ENCODE results near the gene CHST8.

Gene CHST8

DNA sequence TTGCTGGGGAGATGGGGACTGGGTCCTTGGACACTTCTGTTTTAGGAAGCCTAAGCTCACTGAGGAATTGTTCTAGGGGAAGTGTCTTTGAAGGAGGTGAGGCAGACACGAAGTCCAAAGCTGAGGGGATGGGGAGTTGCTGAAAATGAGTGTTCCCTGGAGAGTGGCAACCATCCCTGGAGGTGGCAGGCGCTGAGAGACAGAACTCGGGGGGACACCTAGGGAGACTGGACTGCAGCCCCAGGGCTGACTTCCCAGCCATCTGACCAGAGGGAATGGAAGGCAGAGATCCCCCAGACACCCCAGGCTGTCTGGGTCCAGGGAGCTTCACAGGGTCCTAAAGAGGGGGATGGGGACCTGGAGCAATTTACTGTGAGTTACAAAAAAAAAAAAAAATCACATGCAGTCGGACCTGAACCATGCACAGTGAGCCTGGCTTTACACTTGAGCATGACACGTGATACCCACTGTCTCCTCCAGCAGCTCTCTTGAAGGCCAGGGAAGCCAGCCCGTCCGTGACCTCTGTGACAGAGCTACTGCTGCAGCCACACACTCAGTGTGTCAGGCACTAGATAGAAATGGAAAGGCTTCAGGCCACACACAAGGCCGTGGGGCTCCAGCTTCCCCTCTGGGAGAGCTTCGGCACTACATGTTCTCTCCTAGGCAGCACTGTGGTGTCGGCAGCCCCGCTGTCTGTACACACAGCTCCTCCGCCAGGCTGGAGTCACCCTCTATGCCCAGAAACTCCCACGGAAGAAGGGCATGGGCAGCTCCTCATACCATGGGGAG is 97.8 kb downstream of the CHST8 start:
- no peak for DNase-seq (ENCODE audit: low spot score)

DNA sequence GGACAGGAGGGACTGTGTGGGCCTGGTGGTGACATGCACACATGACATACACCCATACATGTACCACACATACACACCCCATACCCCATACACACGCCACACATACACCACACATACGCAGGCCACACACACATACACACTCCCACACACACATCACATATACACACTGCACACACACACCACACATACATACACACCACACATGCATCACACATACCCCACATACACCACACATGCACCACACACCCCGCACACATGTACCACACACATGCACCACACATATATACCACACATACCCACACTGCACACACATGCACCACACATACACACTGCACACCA is 98.4 kb downstream of the CHST8 start:
- DNase-seq (ENCODE audit: low spot score), result no peak

- no peak for DNase-seq (ENCODE audit: low spot score)
Measured at GRCh38 chr19:33720691-33721682, 99.2 kb downstream of the CHST8 start.

- no peak for DNase-seq (ENCODE audit: low spot score)
Measured at GRCh38 chr19:33721735-33722297, 100.1 kb downstream of the CHST8 start.

DNA sequence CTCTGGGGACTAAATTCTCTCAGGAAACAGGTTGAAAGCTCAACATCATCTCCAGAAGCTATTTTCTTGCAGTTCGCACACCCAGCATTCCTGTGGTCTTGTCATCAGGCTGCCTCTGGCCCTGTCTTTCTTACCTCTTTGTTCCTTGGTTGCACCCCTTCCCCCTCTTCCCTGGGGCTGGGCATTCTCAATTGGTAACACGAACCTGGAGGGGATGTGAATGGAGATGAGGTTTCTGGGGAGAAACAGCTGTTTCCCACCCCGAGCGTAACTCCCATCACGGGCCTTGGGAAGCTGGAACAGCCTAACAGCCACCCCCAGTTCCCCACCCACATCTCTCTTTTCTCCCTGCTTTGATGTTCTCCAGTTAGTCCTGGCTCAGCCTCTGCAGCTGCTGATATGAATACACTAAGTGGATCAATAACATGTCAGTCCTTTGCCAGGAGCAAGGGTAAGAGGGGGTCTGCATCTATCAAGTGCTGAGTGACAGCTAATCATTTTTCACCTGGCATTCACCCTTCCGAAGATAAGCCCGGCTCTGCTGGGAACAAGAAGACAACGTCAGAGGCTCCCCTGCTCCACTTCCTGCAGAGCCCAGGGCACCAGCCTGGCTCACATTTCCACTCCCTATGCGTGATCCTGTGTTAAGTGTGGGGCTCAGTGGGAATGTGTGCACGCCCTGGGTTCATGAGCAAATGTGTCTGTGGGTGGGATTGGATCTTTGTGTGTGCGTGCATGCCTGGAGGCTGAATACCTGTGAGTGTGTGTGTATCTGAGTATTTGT is 100.9 kb downstream of the CHST8 start:
- DNase-seq (ENCODE audit: low spot score), result peak; percentile 21

DNA sequence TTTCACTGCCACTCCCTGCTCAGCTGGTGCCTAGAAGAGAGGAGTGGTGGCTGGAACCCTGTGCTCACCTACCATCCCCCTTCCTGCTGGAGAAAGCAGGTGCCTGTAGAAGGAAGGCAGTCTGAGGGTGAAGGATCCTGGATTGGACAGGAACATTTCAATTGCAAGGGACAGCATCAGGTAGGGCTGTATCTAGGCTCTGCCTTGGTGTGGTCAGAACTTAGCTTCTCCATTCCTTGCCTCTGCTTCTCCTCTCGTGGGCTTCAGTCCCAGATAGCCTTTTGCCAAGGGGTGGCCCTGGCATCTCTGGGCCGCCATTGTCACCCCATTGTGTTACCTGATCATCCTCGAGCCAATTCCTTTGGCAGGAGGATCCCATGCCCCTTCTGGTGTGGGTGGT is 101.8 kb downstream of the CHST8 start:
- DNase-seq (ENCODE audit: low spot score), result no peak

DNA sequence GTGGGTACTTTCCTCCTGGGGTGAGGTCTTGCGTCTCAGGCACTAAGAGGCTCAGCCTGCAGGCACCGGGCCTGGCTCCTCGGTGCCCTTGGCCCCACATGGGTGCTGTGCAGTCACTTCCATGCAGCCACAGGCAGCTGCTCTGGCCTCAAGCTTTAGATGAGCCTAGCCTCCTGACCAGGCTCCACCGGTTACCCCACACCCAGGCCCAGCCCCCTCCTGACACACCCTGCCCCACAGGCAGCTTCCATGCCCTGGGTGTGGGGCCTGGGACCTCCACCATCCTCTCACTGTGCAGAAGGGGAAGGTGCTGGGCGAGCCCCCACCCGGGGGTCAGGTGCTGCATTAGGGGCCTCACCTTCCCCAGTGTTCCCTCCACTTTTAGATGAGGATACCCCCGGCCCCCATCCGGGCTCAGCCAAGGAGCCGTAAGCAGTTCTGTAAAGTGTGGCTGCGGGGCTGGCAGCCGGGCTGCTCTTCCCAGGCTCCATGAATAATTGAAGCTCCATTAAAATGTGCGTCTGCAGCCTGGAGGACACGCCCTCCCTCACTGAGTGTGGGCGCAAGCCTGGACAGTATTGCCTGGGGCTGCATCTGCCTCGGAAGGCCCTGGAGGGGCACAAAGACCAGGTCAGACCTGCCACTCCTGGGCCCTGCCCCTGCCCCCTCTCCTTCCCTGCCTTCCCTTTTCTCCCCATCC is 102.4 kb downstream of the CHST8 start:
- DNase-seq (ENCODE audit: low spot score), result peak; percentile 36

- DNase-seq (ENCODE audit: low spot score), result peak; percentile 10
Measured at GRCh38 chr19:33724721-33725060, 102.9 kb downstream of the CHST8 start.

DNA sequence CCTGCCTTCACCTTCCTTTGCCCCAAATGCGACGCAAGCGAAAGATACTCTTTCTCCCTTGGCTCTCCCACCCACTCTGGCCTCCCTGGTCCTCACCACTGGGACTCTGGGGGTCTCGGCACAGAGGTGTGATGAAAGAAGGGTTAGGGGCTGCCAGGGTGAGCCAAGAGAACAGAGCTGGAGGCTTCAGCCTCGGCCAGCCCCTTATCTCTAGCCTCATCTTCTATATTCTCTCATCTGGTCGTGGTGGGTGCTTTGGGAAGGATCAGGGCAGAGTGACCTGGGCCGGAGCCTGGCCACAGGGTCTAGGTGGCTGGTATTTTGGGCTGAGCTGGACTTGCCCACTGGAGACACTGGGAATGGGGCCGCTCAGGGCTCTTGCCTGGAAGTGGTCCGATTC is 103.8 kb downstream of the CHST8 start:
- no peak for DNase-seq (ENCODE audit: low spot score)

DNA sequence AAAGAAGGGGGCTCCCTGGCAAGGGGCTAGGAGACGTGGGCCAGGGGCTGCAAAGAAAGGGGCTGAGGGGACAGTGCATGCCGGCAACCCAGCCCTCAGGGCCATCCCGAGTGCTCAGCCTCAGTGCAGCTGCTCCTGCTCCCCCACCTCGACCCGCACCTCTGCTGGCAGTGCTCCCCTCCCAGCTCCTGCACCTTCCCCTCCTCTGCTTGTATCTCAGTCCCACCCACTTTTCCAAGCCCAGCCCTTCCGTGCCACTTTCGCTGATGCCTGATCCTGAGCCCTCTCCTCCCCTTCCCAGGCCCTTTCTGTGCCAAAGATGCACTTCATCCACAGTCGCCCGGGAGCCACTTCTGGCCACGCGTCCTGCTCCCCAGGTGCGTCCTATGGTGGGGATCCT is 105.0 kb downstream of the CHST8 start:
- DNase-seq (ENCODE audit: low spot score), result no peak

DNA sequence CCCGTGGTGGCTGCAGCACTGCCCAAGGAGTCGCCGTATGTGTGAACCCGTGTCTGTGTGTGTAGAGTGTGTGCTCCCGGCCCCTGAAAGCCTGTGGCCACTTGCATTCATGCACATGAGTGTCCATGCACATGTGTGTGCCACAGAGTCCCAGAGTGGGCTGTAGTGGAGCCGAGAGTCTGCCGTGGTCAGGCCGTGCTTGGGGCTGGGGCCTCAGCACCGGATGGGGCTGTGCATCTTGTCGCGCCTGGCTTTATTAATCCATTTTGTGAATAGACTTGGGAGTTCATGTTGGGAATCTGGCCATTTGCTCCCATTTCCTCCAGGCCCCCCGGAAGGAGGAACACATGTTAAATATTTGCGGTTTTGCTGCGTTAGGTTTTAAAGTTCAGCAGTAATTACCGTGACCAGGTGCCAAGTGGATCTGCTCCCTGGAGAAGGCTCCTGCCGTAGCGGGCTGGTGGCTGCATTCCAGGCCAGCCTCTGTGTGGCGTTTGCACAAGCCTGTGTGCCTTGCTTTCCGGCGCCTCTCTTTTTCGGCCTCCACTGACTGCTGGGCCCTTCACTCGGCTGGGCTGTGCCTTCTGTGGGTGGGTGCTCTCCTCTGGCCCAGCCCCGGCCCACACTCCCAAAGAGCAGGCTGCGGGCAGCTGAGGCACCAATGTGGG is 105.7 kb downstream of the CHST8 start:
- peak; percentile 55 for DNase-seq (ENCODE audit: low spot score)

- peak; percentile 61 for DNase-seq (ENCODE audit: low spot score)
Measured at GRCh38 chr19:33728141-33728540, 106.4 kb downstream of the CHST8 start.

GRCh38 chr19:33730858-33731607 is 109.3 kb downstream of the CHST8 start:
- DNase-seq (ENCODE audit: low spot score), result no peak

DNA sequence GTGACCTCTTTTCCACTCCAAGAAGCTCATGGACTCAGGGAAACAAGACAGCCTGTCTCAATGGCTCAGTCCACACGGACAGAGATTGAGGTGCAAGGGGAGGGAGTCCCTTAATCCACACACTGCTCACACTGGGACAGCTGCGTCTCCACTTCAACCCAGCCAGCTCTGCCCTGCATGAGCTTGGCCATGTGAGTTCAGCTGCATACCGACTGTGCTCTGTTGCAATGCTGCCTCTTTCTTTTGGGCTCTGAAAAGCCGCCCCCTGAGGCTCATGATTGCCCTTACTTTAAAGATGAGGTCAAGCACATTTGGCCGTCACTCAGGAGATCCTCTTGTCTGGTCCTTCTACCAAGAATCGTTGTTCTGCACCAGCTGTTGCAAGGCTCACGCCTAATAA is 110.1 kb downstream of the CHST8 start:
- no peak for DNase-seq (ENCODE audit: low spot score)

- no peak for DNase-seq (ENCODE audit: low spot score)
Measured at GRCh38 chr19:33734913-33735312, 113.2 kb downstream of the CHST8 start.

DNA sequence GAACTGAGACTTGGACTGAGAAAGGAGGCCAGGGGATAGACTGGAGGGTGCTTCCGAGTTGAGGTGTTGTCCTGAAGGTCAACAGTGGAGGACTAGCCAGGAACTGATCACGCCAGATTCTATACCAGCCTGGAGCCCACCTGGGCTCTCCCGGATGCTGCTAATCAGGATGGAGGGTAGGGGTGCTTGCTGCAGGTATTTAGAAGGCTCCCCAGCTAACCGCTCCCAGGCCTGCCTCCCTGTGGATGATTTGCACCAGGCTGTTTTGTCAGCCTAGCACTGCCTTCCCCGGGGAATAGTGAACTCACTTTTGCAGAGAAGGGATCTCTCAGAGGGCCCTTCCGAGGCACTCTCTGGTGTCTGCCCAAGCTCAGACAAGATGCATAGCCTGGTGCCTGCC is 114.4 kb downstream of the CHST8 start:
- no peak for DNase-seq (ENCODE audit: low spot score)

DNA sequence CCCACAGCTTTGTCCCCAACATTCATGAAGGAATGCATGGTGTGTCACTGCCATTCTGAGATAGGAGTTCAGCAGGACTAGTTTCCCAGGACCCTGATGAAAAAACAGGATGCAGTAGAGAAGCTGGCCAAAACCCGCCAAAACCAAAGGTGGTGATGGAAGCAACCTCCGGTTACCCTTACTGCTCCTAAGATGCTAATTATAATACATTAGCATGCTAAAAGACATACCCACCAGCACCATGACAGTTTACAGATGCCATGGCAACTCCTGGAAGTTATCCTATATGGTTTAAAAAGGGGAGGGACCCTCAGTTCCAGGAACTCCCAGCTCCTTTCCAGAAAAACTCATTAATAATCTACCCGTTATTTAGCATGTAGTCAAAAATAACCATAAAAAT is 115.0 kb downstream of the CHST8 start:
- no peak for DNase-seq (ENCODE audit: low spot score)

GRCh38 chr19:33737681-33738371 is 116.1 kb downstream of the CHST8 start:
- no peak for DNase-seq (ENCODE audit: low spot score)

DNA sequence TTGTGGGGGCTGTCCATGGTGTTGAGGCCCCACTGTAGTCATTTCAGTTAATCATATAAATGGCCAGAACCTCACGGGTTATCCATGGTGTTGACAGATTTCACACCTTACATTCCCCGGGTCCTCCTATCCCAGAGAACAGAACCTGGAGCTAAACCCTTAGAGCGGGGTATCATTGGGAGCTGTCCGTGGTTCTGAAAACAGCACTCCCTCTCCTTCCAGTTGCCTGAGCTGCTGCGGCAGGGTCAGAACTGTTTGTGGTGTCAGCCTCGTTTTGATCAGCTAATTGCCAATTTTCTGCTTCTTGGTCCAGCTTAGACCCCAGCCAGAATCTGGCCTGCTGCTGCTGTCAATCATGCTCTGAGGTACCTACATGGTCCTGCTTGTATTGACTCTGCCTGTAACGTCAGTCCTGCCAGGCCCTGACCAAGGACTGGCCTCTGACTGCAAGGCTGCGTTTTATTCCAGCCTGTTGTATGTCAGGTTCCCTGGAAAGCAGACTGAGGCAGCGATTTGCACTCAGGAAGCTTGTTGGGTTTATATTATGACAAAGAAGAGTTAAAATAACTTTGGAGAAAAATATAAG is 119.2 kb downstream of the CHST8 start:
- DNase-seq (ENCODE audit: low spot score), result peak; percentile 50

All from SW480 (cell line).